ENCODE measurements around the gene SELENOS. TPM values are rescaled to one million over a fixed set of nuclear protein-coding genes. Genes with fewer than 3 reads are reported as not detected.

SELENOS gene
- total and polyA plus RNA-seq, 9 of the 15 experiments (the other 6 are each of a cell fraction or from before 2014, with no cell fraction given), result 24.9 to 57.4 (median 47.9) TPM

DNA sequence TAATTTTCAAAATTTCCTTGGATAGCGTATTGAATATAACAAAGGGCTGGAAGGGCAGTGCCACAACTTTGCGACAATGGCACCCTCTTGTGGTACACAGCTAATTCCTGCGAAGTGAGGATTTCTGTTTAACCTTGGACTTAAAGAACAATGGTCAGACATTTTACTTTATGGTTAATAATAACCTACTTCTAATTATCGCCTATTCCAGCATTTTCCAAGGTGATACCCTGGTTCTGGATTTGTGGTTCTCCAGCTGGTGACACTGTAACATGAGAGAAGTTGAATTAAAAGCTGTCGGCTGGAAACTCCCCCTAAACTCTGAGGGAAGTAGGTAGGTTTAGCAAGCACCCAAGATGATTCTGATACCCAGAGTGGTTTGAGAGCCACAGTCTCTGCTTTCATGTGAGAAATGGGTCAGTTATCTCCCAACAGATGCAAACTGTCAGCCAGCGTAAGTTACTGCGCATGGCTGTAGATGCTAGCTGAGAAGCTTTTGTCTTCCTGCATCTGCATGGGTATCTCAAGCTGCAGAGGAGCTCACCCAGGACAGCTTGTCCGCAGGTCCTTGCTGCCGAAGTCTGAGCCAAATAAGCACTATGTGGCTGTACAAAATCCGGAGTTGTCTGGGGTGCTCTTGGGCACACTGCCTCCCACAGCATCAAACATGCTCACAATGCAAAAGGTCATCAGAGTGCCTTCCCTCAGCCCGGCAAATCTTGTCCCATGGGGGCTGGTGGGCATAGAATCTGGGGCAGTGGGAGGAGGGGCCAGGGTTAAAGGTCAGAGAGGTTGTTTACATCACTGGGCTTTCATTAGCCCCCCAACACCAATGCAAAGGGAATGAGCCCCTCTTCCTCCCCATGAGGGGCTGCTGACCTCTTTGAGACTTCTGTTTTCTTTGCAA is 18.8 kb downstream of the SELENOS start (continued):
- TF ChIP-seq RAD21 (CRISPR knock-in tag; conservative IDR thresholded peaks at IDR 0.05 in 1 of 2, IDR thresholded peaks at IDR 0.05 in 1 of 2), result peak; percentile 95 to 98
- no peak for TF ChIP-seq ZNF707 (CRISPR knock-in tag; conservative IDR thresholded peaks at IDR 0.05)
- no peak for TF ChIP-seq ZNF668 (CRISPR knock-in tag; IDR thresholded peaks at IDR 0.05)
- TF ChIP-seq, protein P1, sequence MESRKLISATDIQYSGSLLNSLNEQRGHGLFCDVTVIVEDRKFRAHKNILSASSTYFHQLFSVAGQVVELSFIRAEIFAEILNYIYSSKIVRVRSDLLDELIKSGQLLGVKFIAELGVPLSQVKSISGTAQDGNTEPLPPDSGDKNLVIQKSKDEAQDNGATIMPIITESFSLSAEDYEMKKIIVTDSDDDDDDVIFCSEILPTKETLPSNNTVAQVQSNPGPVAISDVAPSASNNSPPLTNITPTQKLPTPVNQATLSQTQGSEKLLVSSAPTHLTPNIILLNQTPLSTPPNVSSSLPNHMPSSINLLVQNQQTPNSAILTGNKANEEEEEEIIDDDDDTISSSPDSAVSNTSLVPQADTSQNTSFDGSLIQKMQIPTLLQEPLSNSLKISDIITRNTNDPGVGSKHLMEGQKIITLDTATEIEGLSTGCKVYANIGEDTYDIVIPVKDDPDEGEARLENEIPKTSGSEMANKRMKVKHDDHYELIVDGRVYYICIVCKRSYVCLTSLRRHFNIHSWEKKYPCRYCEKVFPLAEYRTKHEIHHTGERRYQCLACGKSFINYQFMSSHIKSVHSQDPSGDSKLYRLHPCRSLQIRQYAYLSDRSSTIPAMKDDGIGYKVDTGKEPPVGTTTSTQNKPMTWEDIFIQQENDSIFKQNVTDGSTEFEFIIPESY (CRISPR knock-in tag; IDR thresholded peaks at IDR 0.05), result 0 out of 2 replicates have a peak, but pooled peaks have one; percentile 14
- TF ChIP-seq ARID2 (IDR thresholded peaks at IDR 0.05), result peak; percentile 79; the same call in 1 of the 2 replicates
- TF ChIP-seq TEAD1 (CRISPR knock-in tag; IDR thresholded peaks at IDR 0.05), result 0 out of 4 replicates have a peak, but pooled peaks of 1 of the 2 experiments have one; percentile 23
- TF ChIP-seq HDGF (IDR thresholded peaks at IDR 0.05), result no peak
- TF ChIP-seq, protein P2, sequence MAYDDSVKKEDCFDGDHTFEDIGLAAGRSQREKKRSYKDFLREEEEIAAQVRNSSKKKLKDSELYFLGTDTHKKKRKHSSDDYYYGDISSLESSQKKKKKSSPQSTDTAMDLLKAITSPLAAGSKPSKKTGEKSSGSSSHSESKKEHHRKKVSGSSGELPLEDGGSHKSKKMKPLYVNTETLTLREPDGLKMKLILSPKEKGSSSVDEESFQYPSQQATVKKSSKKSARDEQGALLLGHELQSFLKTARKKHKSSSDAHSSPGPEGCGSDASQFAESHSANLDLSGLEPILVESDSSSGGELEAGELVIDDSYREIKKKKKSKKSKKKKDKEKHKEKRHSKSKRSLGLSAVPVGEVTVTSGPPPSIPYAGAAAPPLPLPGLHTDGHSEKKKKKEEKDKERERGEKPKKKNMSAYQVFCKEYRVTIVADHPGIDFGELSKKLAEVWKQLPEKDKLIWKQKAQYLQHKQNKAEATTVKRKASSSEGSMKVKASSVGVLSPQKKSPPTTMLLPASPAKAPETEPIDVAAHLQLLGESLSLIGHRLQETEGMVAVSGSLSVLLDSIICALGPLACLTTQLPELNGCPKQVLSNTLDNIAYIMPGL (CRISPR knock-in tag; IDR thresholded peaks at IDR 0.05), result no peak
- TF ChIP-seq, protein P3, sequence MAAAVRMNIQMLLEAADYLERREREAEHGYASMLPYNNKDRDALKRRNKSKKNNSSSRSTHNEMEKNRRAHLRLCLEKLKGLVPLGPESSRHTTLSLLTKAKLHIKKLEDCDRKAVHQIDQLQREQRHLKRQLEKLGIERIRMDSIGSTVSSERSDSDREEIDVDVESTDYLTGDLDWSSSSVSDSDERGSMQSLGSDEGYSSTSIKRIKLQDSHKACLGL (CRISPR knock-in tag; IDR thresholded peaks at IDR 0.05; ENCODE audit: borderline replicate concordance, poor library complexity, severe bottlenecking), result no peak
- no peak for TF ChIP-seq EZH2 (IDR thresholded peaks at IDR 0.05; ENCODE audit: borderline replicate concordance, low read depth, low read length)
- peak; percentile 37; the same call in 1 of the 2 replicates for TF ChIP-seq STAG1 (CRISPR knock-in tag; IDR thresholded peaks at IDR 0.05; ENCODE audit: borderline replicate concordance)
- TF ChIP-seq SMC3 (conservative IDR thresholded peaks at IDR 0.05; ENCODE audit: insufficient read depth, low read depth, low read length), result peak; percentile 90
- TF ChIP-seq TCF3 (CRISPR knock-in tag; IDR thresholded peaks at IDR 0.05), result 0 out of 2 replicates have a peak, but pooled peaks have one; percentile 8
- TF ChIP-seq, protein P4, sequence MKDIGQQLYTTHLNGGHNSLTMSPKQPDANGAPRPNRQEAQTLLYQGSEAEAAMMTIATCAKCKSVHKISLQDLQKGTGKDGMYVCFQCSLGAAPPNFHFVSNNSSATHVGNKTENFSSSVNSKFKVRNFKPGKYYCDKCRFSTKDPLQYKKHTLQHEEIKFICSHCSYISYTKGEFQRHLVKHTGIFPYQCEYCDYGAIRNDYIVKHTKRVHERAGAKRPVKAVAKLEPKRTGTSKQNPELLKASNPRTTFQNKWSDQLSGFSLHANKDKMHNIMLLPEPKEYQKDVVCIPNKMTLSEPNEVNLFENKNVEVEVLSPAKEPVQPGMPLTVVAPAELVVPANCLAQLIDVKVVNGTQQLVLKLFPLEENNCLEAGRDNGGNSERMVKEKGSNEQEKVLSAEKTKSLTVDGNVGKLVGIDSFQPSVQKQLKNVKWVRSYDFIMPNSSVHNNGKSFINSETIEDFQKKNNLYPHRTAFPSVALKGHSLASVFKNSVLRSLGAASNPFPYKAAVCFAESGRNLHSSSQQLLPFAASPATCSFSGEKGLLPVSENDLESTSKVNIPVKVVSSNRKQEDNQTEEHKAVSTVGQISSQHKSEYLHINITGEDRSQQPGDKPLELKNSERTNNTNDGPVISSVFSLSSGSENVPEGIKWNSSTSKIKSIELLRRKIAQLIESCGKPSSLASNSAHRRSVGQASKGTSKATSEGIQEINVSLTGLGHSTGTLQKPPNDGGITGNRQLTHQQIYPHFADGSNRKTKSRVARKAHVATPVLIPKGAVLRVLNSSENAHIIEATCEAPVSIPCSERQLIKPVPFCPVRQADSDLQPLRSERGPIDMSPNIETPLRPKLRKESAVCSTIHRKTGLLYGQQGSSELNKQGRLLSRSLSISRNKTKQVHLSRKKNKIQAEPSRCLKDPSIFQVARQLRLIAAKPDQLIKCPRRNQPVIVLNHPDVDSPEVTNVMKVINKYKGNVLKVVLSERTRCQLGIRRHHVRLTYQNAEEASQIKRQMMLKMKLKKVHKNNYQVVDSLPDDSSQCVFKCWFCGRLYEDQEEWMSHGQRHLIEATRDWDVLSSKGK (CRISPR knock-in tag; IDR thresholded peaks at IDR 0.05), result no peak
- TF ChIP-seq MYC (IDR thresholded peaks at IDR 0.05; ENCODE audit: low read depth, low read length), result no peak
- no peak for TF ChIP-seq MYC (CRISPR knock-in tag; IDR thresholded peaks at IDR 0.05; ENCODE audit: borderline replicate concordance, low read depth)
- no peak for TF ChIP-seq IRF2 (CRISPR knock-in tag; IDR thresholded peaks at IDR 0.05)

All from K562 (cell line).